CD14-positive monocyte (primary cell): ENCODE results near the gene ACSL3. TPM values are rescaled to one million over a fixed set of nuclear protein-coding genes. Genes with fewer than 3 reads are reported as not detected.

Experiments
- DNase-seq, 3 donors: peaks; one replicate each; pipeline ENCODE4 v3.0.0-alpha.2; 2011 to 2022
- H2AFZ ChIP-seq: 2 replicates; pipeline ENCODE4 v1.6.0; 2012; ENCODE audit warnings: mild to moderate bottlenecking, low read depth, low read length, inconsistent platforms; ENCODE audit not compliant: insufficient read depth, poor library complexity, severe bottlenecking
- H3K27ac ChIP-seq, 2 donors: 1 replicate in 1 of 2; 2 replicates in 1 of 2; pipeline ENCODE4 v1.5.1; 2012 to 2013; ENCODE audit warnings: low read length in 2 of 2, control low read depth in 1 of 2, inconsistent platforms in 1 of 2, low read depth in 1 of 2, mild to moderate bottlenecking in 1 of 2
- H3K27me3 ChIP-seq, 2 donors: one replicate each; pipeline versions ENCODE4 v1.6.0 to v1.6.1; 2011 to 2013; ENCODE audit warnings: low read length in 2 of 2; ENCODE audit not compliant: control insufficient read depth in 2 of 2, insufficient read depth in 2 of 2
- H3K36me3 ChIP-seq, 2 donors: replicated peaks in 1 of 2; 1 replicate in 1 of 2; 2 replicates in 1 of 2; pipeline versions ENCODE4 v1.5.1 to v1.6.1; 2012 to 2013; ENCODE audit warnings: low read length in 2 of 2, control low read depth in 1 of 2, inconsistent platforms in 1 of 2, mild to moderate bottlenecking in 1 of 2; ENCODE audit not compliant: insufficient read depth in 2 of 2, control insufficient read depth in 1 of 2
- H3K4me1 ChIP-seq, 2 donors: 1 replicate in 1 of 2; 2 replicates in 1 of 2; pipeline versions ENCODE4 v1.5.1 to v1.6.1; 2012 to 2013; ENCODE audit warnings: low read length in 2 of 2, control low read depth in 1 of 2, inconsistent platforms in 1 of 2, mild to moderate bottlenecking in 1 of 2, moderate library complexity in 1 of 2; ENCODE audit not compliant: insufficient read depth in 2 of 2, control insufficient read depth in 1 of 2
- H3K4me2 ChIP-seq: replicated peaks from 2 replicates; pipeline ENCODE3; 2012; ENCODE audit warnings: low read length, moderate library complexity, mild to moderate bottlenecking; ENCODE audit not compliant: poor library complexity, severe bottlenecking; ENCODE audit errors: extremely low read depth
- H3K4me3 ChIP-seq, 3 experiments: fragments of 200-600 bp in 1 of 3; sonication (generic) in 1 of 3; replicated peaks in 1 of 3; 1 replicate in 2 of 3; 2 replicates in 1 of 3; pipeline ENCODE4 v1.5.1; 2011 to 2013; ENCODE audit warnings: low read length in 3 of 3, mild to moderate bottlenecking in 3 of 3, control low read depth in 2 of 3, low read depth in 2 of 3, inconsistent platforms in 1 of 3, moderate library complexity in 1 of 3
- H3K79me2 ChIP-seq: 2 replicates; pipeline ENCODE4 v1.6.0; 2012; ENCODE audit warnings: mild to moderate bottlenecking, control low read depth, inconsistent platforms, low read length, moderate library complexity; ENCODE audit not compliant: insufficient read depth
- H3K9ac ChIP-seq: 2 replicates; pipeline ENCODE4 v1.6.0; 2017; ENCODE audit warnings: low read length, mild to moderate bottlenecking; ENCODE audit not compliant: insufficient read depth, poor library complexity, severe bottlenecking
- H3K9me3 ChIP-seq, 2 donors: replicated peaks in 1 of 2; 1 replicate in 1 of 2; 2 replicates in 1 of 2; pipeline versions ENCODE4 v1.5.1 to v1.6.1; 2012 to 2013; ENCODE audit warnings: low read length in 2 of 2, control low read depth in 1 of 2; ENCODE audit not compliant: control insufficient read depth in 1 of 2, insufficient read depth in 1 of 2
- H4K20me1 ChIP-seq: 2 replicates; pipeline ENCODE4 v1.6.0; 2012; ENCODE audit warnings: mild to moderate bottlenecking, low read length, control low read depth, moderate library complexity; ENCODE audit not compliant: insufficient read depth
- H3K27ac Mint-ChIP-seq, 7 donors: one replicate each; pipeline ENCODE4 v1.8.0; 2020; ENCODE audit warnings: mild to moderate bottlenecking in 7 of 7, mixed read lengths in 7 of 7, moderate library complexity in 6 of 7, inconsistent platforms in 2 of 7
- H3K27me3 Mint-ChIP-seq, 3 donors: one replicate each; pipeline ENCODE4 v1.8.0; 2021 to 2022; ENCODE audit warnings: low read depth in 3 of 3, mild to moderate bottlenecking in 3 of 3, mixed read lengths in 3 of 3, moderate library complexity in 3 of 3, inconsistent platforms in 1 of 3
- H3K36me3 Mint-ChIP-seq, 2 donors: one replicate each; pipeline ENCODE4 v1.8.0; 2020; ENCODE audit warnings: mixed read lengths in 2 of 2, inconsistent platforms in 1 of 2, mild to moderate bottlenecking in 1 of 2
- H3K4me1 Mint-ChIP-seq: one replicate; pipeline ENCODE4 v1.8.0; 2020; ENCODE audit warnings: mild to moderate bottlenecking, mixed read lengths
- H3K4me3 Mint-ChIP-seq, 2 donors: one replicate each; pipeline ENCODE4 v1.8.0; 2020; ENCODE audit warnings: mild to moderate bottlenecking in 2 of 2, mixed read lengths in 2 of 2, moderate library complexity in 1 of 2
- H3K9me3 Mint-ChIP-seq, 7 donors: one replicate each; pipeline ENCODE4 v1.8.0; 2020 to 2022; ENCODE audit warnings: mixed read lengths in 7 of 7, mild to moderate bottlenecking in 6 of 7, moderate library complexity in 6 of 7, inconsistent platforms in 2 of 7
- CTCF ChIP-seq: fragments of 200-600 bp; IDR thresholded peaks from one replicate; pipeline ENCODE4 v1.8.0; 2022; ENCODE audit warnings: antibody characterized with exemption, mild to moderate bottlenecking
- WGBS: methylation state at CpG from one replicate; pipeline ENCODE4 v1.1.5; 2013; ENCODE audit warnings: missing lambda C conversion rate; ENCODE audit not compliant: insufficient coverage; 5-methylcytosine and 5-hydroxymethylcytosine counted together
- intact Hi-C, 2 donors: fragments of 100-400 bp; cut with micrococcal nuclease; formaldehyde crosslinking; loops; one replicate each; pipeline versions ENCODE4 v1.15.0 to v1.15.1; 2023
- polyA plus RNA-seq, 3 donors: library from polyadenylated mRNA; depleted of rRNA in 1 of 3; unstranded in 2 of 3; stranded (reverse) in 1 of 3; fragments of 300-500 nt in 2 of 3; fragments of >200 nt in 1 of 3; fragmentation: Illumina TruSeq in 2 of 3; gene quantifications; 1 replicate in 2 of 3; 2 replicates in 1 of 3; pipeline ENCODE4 v1.2.3, GENCODE V29; 2012 to 2021

Gene ACSL3
- polyA plus RNA-seq, 3 donors, result 8.8 to 24.4 (median 19.9) TPM

GRCh38 chr2:222848862-222849261 is 12.0 kb upstream of the ACSL3 start:
- Histone ChIP-seq H3K36me3 (no peaks in the 10 kb centered on the region), H3K9ac (no peak overlapping the region), H4K20me1 (no peaks in the 10 kb centered on the region), H3K79me2 (no peaks in the 10 kb centered on the region), H3K9me3 (no peaks in the 10 kb centered on the region), H3K4me1 (peaks cover 26 to 30% of the 10 kb centered on the region in 2 donors), H3K4me3 (no peak overlapping the region), H3K27ac (no peak overlapping the region), H2AFZ (no peak overlapping the region), H3K27me3 (no peaks in the 10 kb centered on the region), H3K4me2 (no peak overlapping the region)
- Mint-ChIP-seq H3K27me3 (peaks cover 0 to 10% (median 3%) of the 10 kb centered on the region in 3 donors), H3K4me1 (peaks cover 23% of the 10 kb centered on the region), H3K36me3 (no peaks in the 10 kb centered on the region), H3K9me3 (no peaks in the 10 kb centered on the region), H3K4me3 (no peak overlapping the region), H3K27ac (no peak overlapping the region)
- no peak for DNase-seq
- WGBS, result 100% methylated on average over 1 of the region's 9 CpGs
- intact Hi-C loops, result no loop called here
- TF ChIP-seq CTCF, result no peak

DNA sequence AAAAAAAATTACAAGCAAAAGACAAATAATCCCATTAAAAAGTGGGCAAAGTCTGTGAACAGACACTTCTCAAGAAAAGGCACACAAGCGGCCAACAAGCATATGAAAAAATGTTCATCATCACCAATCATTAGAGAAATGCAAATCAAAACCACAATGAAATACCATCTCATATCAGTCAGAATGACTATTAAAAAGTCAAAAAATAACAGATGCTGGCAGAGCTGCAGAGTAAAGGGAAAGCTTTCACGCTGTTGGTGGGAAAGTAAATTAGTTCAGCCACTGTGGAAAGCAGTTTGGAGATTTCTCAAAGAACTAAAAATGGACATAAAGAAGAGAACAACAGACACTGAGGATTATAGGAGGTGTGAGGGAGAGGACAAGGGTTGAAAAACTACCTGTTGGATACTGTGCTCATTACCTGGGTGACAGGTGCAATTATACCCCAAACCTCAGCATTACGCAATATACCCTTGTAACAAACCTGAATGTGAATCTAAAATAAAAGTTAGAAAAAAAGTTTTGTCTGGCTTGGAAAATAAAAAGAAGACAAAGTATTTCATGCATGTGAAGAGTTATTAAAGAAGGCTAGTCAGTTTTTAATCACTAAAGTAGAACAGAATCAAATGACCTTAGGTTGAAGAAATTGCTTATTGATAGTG is 8.7 kb upstream of the ACSL3 start:
- Histone ChIP-seq H3K9ac (no peak overlapping the region), H3K36me3 (no peaks in the 10 kb centered on the region), H3K4me1 (peaks cover 10% of the 10 kb centered on the region in 2 donors), H3K27me3 (no peaks in the 10 kb centered on the region), H2AFZ (no peak overlapping the region), H3K4me3 (no peak overlapping the region), H3K79me2 (no peaks in the 10 kb centered on the region), H3K9me3 (no peaks in the 10 kb centered on the region), H3K27ac (no peak overlapping the region), H3K4me2 (no peak overlapping the region), H4K20me1 (no peaks in the 10 kb centered on the region)
- TF ChIP-seq CTCF, result no peak
- no peak overlapping the region for H3K27ac Mint-ChIP-seq
- 83% methylated on average over 1 of the region's 3 CpGs for WGBS
- H3K4me1 Mint-ChIP-seq, result peaks cover 13% of the 10 kb centered on the region
- no peaks in the 10 kb centered on the region for H3K9me3 Mint-ChIP-seq
- no peak overlapping the region for H3K4me3 Mint-ChIP-seq
- DNase-seq, result no peak
- peaks cover 0 to 10% (median 0%) of the 10 kb centered on the region in 3 donors for H3K27me3 Mint-ChIP-seq
- no peaks in the 10 kb centered on the region for H3K36me3 Mint-ChIP-seq
- intact Hi-C loops, result no loop called here
